CD4-positive, alpha-beta T cell treated with Interleukin-1 beta for 1 hour (primary cell): ENCODE results near the gene SMYD3.

Source experiments
- DNase-seq, 2 donors: peaks; one replicate each; pipeline ENCODE4 v3.0.0-alpha.2; 2020 to 2022

SMYD3 gene

GRCh38 chr1:246001142-246001836, 505.8 kb downstream of the SMYD3 start:
- DNase-seq: no peak

GRCh38 chr1:246000638-246001015, 506.5 kb downstream of the SMYD3 start:
- no peak for DNase-seq

- DNase-seq: no peak
Measured at GRCh38 chr1:245999697-246000637, 507.1 kb downstream of the SMYD3 start.

GRCh38 chr1:245997471-245998258, 509.4 kb downstream of the SMYD3 start:
- no peak for DNase-seq

- DNase-seq: no peak
Measured at GRCh38 chr1:245996811-245997210, 510.3 kb downstream of the SMYD3 start.

GRCh38 chr1:245995474-245995873, 511.6 kb downstream of the SMYD3 start:
- no peak for DNase-seq

GRCh38 chr1:245991266-245991665, 515.8 kb downstream of the SMYD3 start:
- no peak for DNase-seq

- no peak for DNase-seq
Measured at GRCh38 chr1:245990315-245991022, 516.6 kb downstream of the SMYD3 start.

GRCh38 chr1:245988393-245989078, 518.5 kb downstream of the SMYD3 start:
- no peak for DNase-seq

- DNase-seq: no peak
Measured at GRCh38 chr1:245987997-245988392, 519.1 kb downstream of the SMYD3 start.

- no peak for DNase-seq
Measured at GRCh38 chr1:245987577-245987976, 519.5 kb downstream of the SMYD3 start.

GRCh38 chr1:245987219-245987545, 519.9 kb downstream of the SMYD3 start:
- DNase-seq: no peak

- no peak for DNase-seq
Measured at GRCh38 chr1:245986404-245987218, 520.5 kb downstream of the SMYD3 start.

GRCh38 chr1:245984390-245985155, 522.5 kb downstream of the SMYD3 start:
- no peak for DNase-seq

GRCh38 chr1:245983294-245983967, 523.6 kb downstream of the SMYD3 start:
- DNase-seq: no peak

- no peak for DNase-seq
Measured at GRCh38 chr1:245979589-245979988, 527.5 kb downstream of the SMYD3 start.

- DNase-seq: no peak
Measured at GRCh38 chr1:245978915-245979314, 528.2 kb downstream of the SMYD3 start.

- DNase-seq: no peak
Measured at GRCh38 chr1:245972476-245972875, 534.6 kb downstream of the SMYD3 start.

GRCh38 chr1:245971711-245972085, 535.4 kb downstream of the SMYD3 start:
- no peak for DNase-seq
